IMR-90 (cell line): ENCODE results near the gene KCTD16. TPM values are rescaled to one million over a fixed set of nuclear protein-coding genes. Genes with fewer than 3 reads are reported as not detected.

Experiments used
- ATAC-seq: fragments of 200-7000 bp; cut with Tn5 transposase; 2 replicates; pipeline ENCODE4 v1.9.1; 2020; ENCODE audit warnings: low read depth, mild to moderate bottlenecking, moderate library complexity
- BruUV-seq: library from RNA; stranded (reverse); fragments of 400-500 nt; replicated peaks from 2 replicates; lab custom pipeline; 2021; lab: Mats Ljungman, UMichigan
- CTCF ChIA-PET: fragments of 300-600 bp; formaldehyde crosslinking; extraction: SDS; loops from one replicate; lab custom pipeline; 2021; ENCODE audit warnings: antibody characterized with exemption; lab: Yijun Ruan, JAX
- POLR2A ChIA-PET: fragments of 300-600 bp; sonication (Branson Sonifier 250); formaldehyde crosslinking; loops from one replicate; lab custom pipeline; 2022; ENCODE audit warnings: antibody characterized with exemption; ENCODE audit not compliant: unreplicated experiment; lab: Charles Lee
- DNase-seq: peaks from one replicate; pipeline ENCODE4 v3.0.0; 2013
- H2AFZ ChIP-seq: replicated peaks from 2 replicates; pipeline ENCODE3; 2013; ENCODE audit warnings: low read length, mild to moderate bottlenecking; ENCODE audit not compliant: poor library complexity
- H2AK5ac ChIP-seq: 2 replicates; pipeline ENCODE4 v1.6.1; 2013; ENCODE audit warnings: low read depth, low read length, inconsistent platforms
- H2AK9ac ChIP-seq: replicated peaks from 2 replicates; pipeline ENCODE3; 2013; ENCODE audit warnings: mild to moderate bottlenecking, low read depth, low read length, moderate library complexity; ENCODE audit not compliant: poor library complexity
- H2BK120ac ChIP-seq: 2 replicates; pipeline ENCODE4 v1.6.1; 2013; ENCODE audit warnings: low read depth, low read length, inconsistent platforms
- H2BK15ac ChIP-seq: 3 replicates; pipeline ENCODE4 v1.6.1; 2013; ENCODE audit warnings: low read depth, low read length, inconsistent platforms
- H2BK20ac ChIP-seq: 2 replicates; pipeline ENCODE4 v1.6.1; 2013; ENCODE audit warnings: low read depth, mild to moderate bottlenecking, inconsistent platforms, low read length, moderate library complexity
- H2BK5ac ChIP-seq: 2 replicates; pipeline ENCODE4 v1.6.1; 2013; ENCODE audit warnings: mild to moderate bottlenecking, low read depth, low read length, inconsistent platforms; ENCODE audit not compliant: poor library complexity, severe bottlenecking
- H3K14ac ChIP-seq: replicated peaks from 2 replicates; pipeline ENCODE4 v1.6.1; 2013; ENCODE audit warnings: low read depth, low read length, inconsistent platforms
- H3K18ac ChIP-seq: 2 replicates; pipeline ENCODE4 v1.6.1; 2013; ENCODE audit warnings: low read depth, low read length, control low read depth
- H3K23ac ChIP-seq: 2 replicates; pipeline ENCODE4 v1.6.1; 2013; ENCODE audit warnings: low read depth, low read length, inconsistent platforms
- H3K27ac ChIP-seq: 2 replicates; pipeline ENCODE4 v1.5.1; 2013; ENCODE audit warnings: mild to moderate bottlenecking, control low read depth, low read length; ENCODE audit not compliant: insufficient read depth
- H3K27me3 ChIP-seq: 2 replicates; pipeline ENCODE4 v1.6.1; 2013; ENCODE audit warnings: low read length; ENCODE audit not compliant: control insufficient read depth, insufficient read depth
- H3K36me3 ChIP-seq: 2 replicates; pipeline ENCODE4 v1.6.1; 2013; ENCODE audit warnings: low read length, mixed read lengths; ENCODE audit not compliant: control insufficient read depth, insufficient read depth
- H3K4ac ChIP-seq: 2 replicates; pipeline ENCODE4 v1.6.1; 2013; ENCODE audit warnings: low read depth, low read length, inconsistent platforms
- H3K4me1 ChIP-seq: 2 replicates; pipeline ENCODE4 v1.6.1; 2013; ENCODE audit warnings: low read length, mixed read lengths; ENCODE audit not compliant: control insufficient read depth, insufficient read depth
- H3K4me2 ChIP-seq: 2 replicates; pipeline ENCODE4 v1.6.1; 2013; ENCODE audit warnings: low read depth, mild to moderate bottlenecking, control low read depth, low read length, moderate library complexity
- H3K4me3 ChIP-seq: 2 replicates; pipeline ENCODE4 v1.5.1; 2013; ENCODE audit warnings: low read depth, mild to moderate bottlenecking, control low read depth, low read length, moderate library complexity; ENCODE audit not compliant: insufficient read depth
- H3K56ac ChIP-seq: 2 replicates; pipeline ENCODE4 v1.6.1; 2013; ENCODE audit warnings: low read length, inconsistent platforms; ENCODE audit not compliant: insufficient read depth; ENCODE audit errors: extremely low read depth
- H3K79me1 ChIP-seq, 2 experiments: 2 replicates each; pipeline ENCODE4 v1.6.1; 2013; ENCODE audit warnings: low read length in 2 of 2, inconsistent platforms in 1 of 2, low read depth in 1 of 2
- H3K9ac ChIP-seq: 2 replicates; pipeline ENCODE4 v1.6.1; 2013; ENCODE audit warnings: low read depth, low read length, control low read depth
- H3K9me1 ChIP-seq: 2 replicates; pipeline ENCODE4 v1.6.1; 2013; ENCODE audit warnings: low read length, inconsistent platforms; ENCODE audit not compliant: insufficient read depth
- H3K9me3 ChIP-seq: 2 replicates; pipeline ENCODE4 v1.6.1; 2013; ENCODE audit warnings: low read length; ENCODE audit not compliant: control insufficient read depth, insufficient read depth
- H4K20me1 ChIP-seq: 2 replicates; pipeline ENCODE4 v1.6.1; 2013; ENCODE audit warnings: low read length, inconsistent platforms; ENCODE audit not compliant: insufficient read depth
- H4K5ac ChIP-seq: 2 replicates; pipeline ENCODE4 v1.6.1; 2013; ENCODE audit warnings: mild to moderate bottlenecking, low read depth, low read length, control low read depth
- H4K8ac ChIP-seq, 2 experiments: 2 replicates each; pipeline ENCODE4 v1.6.1; 2013; ENCODE audit warnings: low read depth in 2 of 2, low read length in 2 of 2, control low read depth in 1 of 2, inconsistent platforms in 1 of 2
- H4K91ac ChIP-seq: 2 replicates; pipeline ENCODE4 v1.6.1; 2013; ENCODE audit warnings: low read depth, low read length, inconsistent platforms; ENCODE audit not compliant: insufficient read depth
- BHLHE40 ChIP-seq: fragments of 150-350 bp; IDR thresholded peaks from 2 replicates; pipeline ENCODE4 v1.6.1; 2016; ENCODE audit warnings: mild to moderate bottlenecking, low read depth, low read length
- CEBPB ChIP-seq: IDR thresholded peaks from 2 replicates; pipeline ENCODE4 v1.6.1; 2012; ENCODE audit warnings: low read depth, low read length, improper control_type of control experiment
- CHD1 ChIP-seq: IDR thresholded peaks from 2 replicates; pipeline ENCODE4 v1.6.1; 2012; ENCODE audit warnings: low read depth, low read length, improper control_type of control experiment
- CTCF ChIP-seq: conservative IDR thresholded peaks from 2 replicates; pipeline ENCODE4 v1.5.1; 2012; ENCODE audit warnings: mild to moderate bottlenecking, low read depth, low read length, improper control_type of control experiment
- ELK1 ChIP-seq: fragments of 150-350 bp; IDR thresholded peaks from 2 replicates; pipeline ENCODE4 v1.6.1; 2016; ENCODE audit warnings: low read depth, mild to moderate bottlenecking, low read length, moderate library complexity, borderline replicate concordance
- MAFK ChIP-seq: IDR thresholded peaks from 2 replicates; pipeline ENCODE4 v1.6.1; 2012; ENCODE audit warnings: low read depth, low read length, improper control_type of control experiment
- MAZ ChIP-seq: IDR thresholded peaks from 2 replicates; pipeline ENCODE4 v1.6.1; 2012; ENCODE audit warnings: low read depth, mild to moderate bottlenecking, low read length, improper control_type of control experiment, moderate library complexity, borderline replicate concordance
- RCOR1 ChIP-seq: IDR thresholded peaks from 2 replicates; pipeline ENCODE4 v1.6.1; 2012; ENCODE audit warnings: mild to moderate bottlenecking, low read length, improper control_type of control experiment; ENCODE audit not compliant: insufficient replicate concordance
- SMC3 ChIP-seq: fragments of 150-350 bp; IDR thresholded peaks from 2 replicates; pipeline ENCODE4 v1.6.1; 2016; ENCODE audit warnings: low read depth, mild to moderate bottlenecking, antibody characterized with exemption, low read length, moderate library complexity
- USF2 ChIP-seq: fragments of 150-350 bp; IDR thresholded peaks from 2 replicates; pipeline ENCODE4 v1.6.1; 2017; ENCODE audit warnings: mild to moderate bottlenecking, antibody characterized with exemption, low read length, low read depth
- dilution Hi-C: fragments of 300-500 bp; cut with HindIII; formaldehyde crosslinking; loops from one replicate; pipeline ENCODE4 v1.14.3; 2018; ENCODE audit warnings: low sequenced_read_pairs; ENCODE audit not compliant: unreplicated experiment
- in situ Hi-C: fragments of 300-500 bp; cut with MboI; formaldehyde crosslinking; loops from 3 replicates; pipeline ENCODE4 v1.14.3; 2019; ENCODE audit warnings: low sequenced_read_pairs, inconsistent platforms, mixed read lengths
- intact Hi-C: fragments of 100-400 bp; cut with micrococcal nuclease; formaldehyde crosslinking; loops from 2 replicates; pipeline ENCODE4 v1.10.0; 2022
- polyA plus RNA-seq, 3 experiments: library from polyadenylated mRNA; depleted of rRNA; stranded (reverse); fragments of >200 nt; gene quantifications; 2 replicates each; pipeline ENCODE4 v1.2.3, GENCODE V29; 2012; ENCODE audit warnings: low replicate concordance in 1 of 3
- total RNA-seq: library from RNA; depleted of rRNA; stranded (reverse); fragments of >200 nt; gene quantifications from 2 replicates; pipeline ENCODE4 v1.2.3, GENCODE V29; 2012

The KCTD16 gene
- total and polyA plus RNA-seq, 2 of the 4 experiments (the other 2 are of a cell fraction) = 0.43 to 1.1 TPM

GRCh38 chr5:144295284-144295683 is 124.6 kb downstream of the KCTD16 start:
- no peak overlapping the region for H3K23ac ChIP-seq
- H4K91ac ChIP-seq = no peak overlapping the region
- H3K4me3 ChIP-seq = no peak overlapping the region
- intact Hi-C loops = no loop called here
- CTCF ChIA-PET = interaction anchor here (1.7 kb wide), 1 partner anchor 12 kb away, joined by 3 read pairs; no protein-coding TSS in a partner anchor
- no peak overlapping the region for H2BK15ac ChIP-seq
- no peaks in the 10 kb centered on the region for H3K4me1 ChIP-seq
- DNase-seq (no peak), ATAC-seq (no peak)
- no peak overlapping the region for H2AK9ac ChIP-seq
- H3K36me3 ChIP-seq = no peaks in the 10 kb centered on the region
- H3K27me3 ChIP-seq = peaks cover 2% of the 10 kb centered on the region; the same call in 1 of the 2 replicates
- H4K20me1 ChIP-seq = no peaks in the 10 kb centered on the region
- H3K14ac ChIP-seq = no peak overlapping the region
- H3K27ac ChIP-seq = no peak overlapping the region
- H3K79me1 ChIP-seq = no peaks in the 10 kb centered on the region
- BruUV-seq = no TSS peak
- in situ Hi-C loops = no loop called here
- no peak overlapping the region for H2BK120ac ChIP-seq
- H2AFZ ChIP-seq = no peak overlapping the region
- H2BK20ac ChIP-seq = no peak overlapping the region
- H2AK5ac ChIP-seq = no peak overlapping the region
- dilution Hi-C loops = no loop called here
- H3K9ac ChIP-seq = no peak overlapping the region
- POLR2A ChIA-PET = no interaction called here
- H4K5ac ChIP-seq = no peak overlapping the region
- H4K8ac ChIP-seq = no peak overlapping the region
- no peaks in the 10 kb centered on the region for H3K9me1 ChIP-seq
- H3K9me3 ChIP-seq = no peaks in the 10 kb centered on the region
- no peak overlapping the region for H3K18ac ChIP-seq
- no peak overlapping the region for H3K4ac ChIP-seq
- H3K56ac ChIP-seq = no peak overlapping the region
- no peak overlapping the region for H2BK5ac ChIP-seq
- TF ChIP-seq CTCF = no peak
- no peak for TF ChIP-seq CEBPB
- no peak for TF ChIP-seq RCOR1
- TF ChIP-seq MAFK = no peak
- TF ChIP-seq MAZ = no peak
- no peak for TF ChIP-seq BHLHE40
- TF ChIP-seq CHD1 = no peak
- TF ChIP-seq ELK1 = no peak
- TF ChIP-seq USF2 = no peak
- no peak for TF ChIP-seq SMC3
- H3K4me2 ChIP-seq = no peak overlapping the region
